ENCODE data around the gene RCE1.
"Not testable (repeated sequence)": the region's sequence is repeated elsewhere in the genome, so short reads cannot be mapped to it uniquely, and the experiment has no call there.

The RCE1 gene

DNA sequence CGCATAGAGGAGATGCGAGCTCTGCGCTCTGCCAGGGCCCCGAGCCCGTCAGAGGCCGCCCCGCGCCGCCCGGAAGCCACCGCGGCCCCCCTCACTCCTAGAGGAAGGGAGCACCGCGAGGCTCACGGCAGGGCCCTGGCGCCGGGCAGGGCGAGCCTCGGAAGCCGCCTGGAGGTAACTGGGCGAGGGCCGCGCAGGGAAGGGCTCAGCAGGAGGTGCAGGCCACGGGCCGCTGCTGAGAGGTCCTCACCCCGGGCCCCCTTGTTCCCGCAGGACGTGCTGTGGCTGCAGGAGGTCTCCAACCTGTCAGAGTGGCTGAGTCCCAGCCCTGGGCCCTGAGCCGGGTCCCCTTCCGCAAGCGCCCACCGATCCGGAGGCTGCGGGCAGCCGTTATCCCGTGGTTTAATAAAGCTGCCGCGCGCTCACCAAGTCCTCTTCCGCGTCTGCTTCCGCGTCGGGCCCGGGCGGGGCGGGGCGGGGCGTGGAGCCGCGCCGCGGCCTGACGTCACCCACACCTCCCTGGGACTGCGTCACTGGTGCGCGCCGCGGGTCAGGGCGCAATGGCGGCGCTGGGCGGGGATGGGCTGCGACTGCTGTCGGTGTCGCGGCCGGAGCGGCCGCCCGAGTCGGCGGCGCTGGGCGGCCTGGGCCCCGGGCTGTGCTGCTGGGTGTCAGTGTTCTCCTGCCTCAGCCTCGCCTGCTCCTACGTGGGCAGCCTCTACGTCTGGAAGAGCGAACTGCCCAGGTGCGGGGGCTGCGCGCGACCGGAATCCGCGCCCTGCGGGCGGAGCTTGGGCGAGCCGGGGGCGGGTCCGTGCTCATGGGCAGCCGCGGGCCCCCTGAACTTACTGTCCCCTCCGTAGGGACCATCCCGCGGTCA lies at the start of gene RCE1:
TSS of gene RCE1 (plus strand) at position 546 of the 880 bp plus-strand sequence. CDS start at position 561, 15 bp downstream.
- H3K27ac ChIP-seq: peak within 1 kb of the TSS; percentile 81
- peak; percentile 46 for DNase-seq (ENCODE audit: low read depth, low spot score)

- H3K27ac ChIP-seq; DNase-seq (ENCODE audit: low read depth, low spot score): not testable (repeated sequence)
These were observed 43.4 kb upstream of the RCE1 start for GRCh38 chr11:66799815-66800214.

- DNase-seq (ENCODE audit: low read depth, low spot score): no peak
- H3K27ac ChIP-seq: no peak overlapping the region
These were observed 42.4 kb upstream of the RCE1 start for GRCh38 chr11:66800720-66801428.

DNA sequence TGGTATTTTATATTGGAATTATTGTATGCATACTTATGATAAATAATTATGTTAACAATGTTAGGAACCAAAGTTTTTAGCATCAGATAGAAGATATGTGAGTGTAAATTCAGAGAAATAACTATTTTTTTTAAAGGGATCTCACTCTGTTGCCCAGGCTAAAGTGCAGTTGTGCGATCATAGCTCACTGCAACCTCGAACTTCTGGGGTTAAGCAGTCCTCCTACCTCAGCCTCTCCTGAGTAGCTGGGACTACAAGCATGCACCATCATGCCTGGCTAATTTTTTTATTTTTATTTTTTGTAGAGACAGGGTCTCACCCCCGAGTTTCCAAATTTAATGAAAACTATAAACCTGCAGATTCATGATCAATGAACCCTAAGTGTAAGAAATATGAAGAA lies 33.6 kb upstream of the RCE1 start:
- no peak for DNase-seq (ENCODE audit: low read depth, low spot score)
- H3K27ac ChIP-seq: no peak overlapping the region

- DNase-seq (ENCODE audit: low read depth, low spot score): no peak
- no peak overlapping the region for H3K27ac ChIP-seq
These were observed 32.6 kb upstream of the RCE1 start for GRCh38 chr11:66810576-66811185.

DNA sequence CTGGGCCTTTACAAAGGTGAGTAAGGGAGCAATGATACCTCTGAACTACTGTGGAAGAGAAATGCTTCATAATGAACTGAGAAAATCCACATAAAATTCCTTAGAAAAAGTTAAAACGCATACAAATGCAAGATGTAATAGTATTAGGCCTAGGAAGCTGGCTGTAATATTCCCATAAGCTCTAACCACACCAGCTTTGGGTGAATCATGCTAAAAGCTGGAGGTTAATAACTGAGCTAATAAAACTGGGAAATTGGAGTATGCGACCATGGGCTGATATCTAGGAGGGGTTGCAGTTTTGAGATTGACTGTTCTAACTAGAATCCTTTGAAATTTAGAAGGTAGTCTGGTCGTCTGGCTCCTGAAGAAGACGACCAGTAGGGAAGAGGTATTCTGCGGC lies 28.6 kb upstream of the RCE1 start:
- DNase-seq (ENCODE audit: low read depth, low spot score): no peak
- H3K27ac ChIP-seq: peak overlapping the region; percentile 55

- no peak for DNase-seq (ENCODE audit: low read depth, low spot score)
- H3K27ac ChIP-seq: peak overlapping the region; percentile 55
These were observed 27.6 kb upstream of the RCE1 start for GRCh38 chr11:66815646-66816045.

- no peak for DNase-seq (ENCODE audit: low read depth, low spot score)
- no peak overlapping the region for H3K27ac ChIP-seq
These were observed 24.8 kb upstream of the RCE1 start for GRCh38 chr11:66818231-66818955.

DNA sequence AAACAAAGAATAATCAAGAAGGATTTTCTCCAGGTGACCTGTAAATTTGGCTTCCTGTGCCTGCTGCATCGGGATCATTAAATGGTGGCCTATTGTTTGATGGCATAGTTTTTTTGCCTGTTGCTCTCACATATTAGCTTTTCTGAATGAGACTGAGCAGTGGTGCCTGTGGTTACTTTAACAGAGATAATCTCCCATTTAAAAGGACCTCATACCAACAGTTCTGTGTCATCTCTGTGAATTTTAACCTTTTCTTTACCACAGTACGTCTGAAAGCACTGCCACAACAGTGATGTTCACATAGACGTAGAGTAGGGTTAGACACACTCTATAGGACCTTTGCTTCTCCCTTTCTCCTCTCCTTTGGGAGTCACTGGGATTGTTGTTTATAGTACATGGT lies 22.9 kb upstream of the RCE1 start:
- no peak for DNase-seq (ENCODE audit: low read depth, low spot score)
- no peak overlapping the region for H3K27ac ChIP-seq

GRCh38 chr11:66820901-66821300 lies 22.3 kb upstream of the RCE1 start:
- no peak for DNase-seq (ENCODE audit: low read depth, low spot score)
- H3K27ac ChIP-seq: no peak overlapping the region

GRCh38 chr11:66823700-66824099 lies 19.5 kb upstream of the RCE1 start:
- DNase-seq (ENCODE audit: low read depth, low spot score): no peak
- no peak overlapping the region for H3K27ac ChIP-seq

GRCh38 chr11:66824573-66824972 lies 18.7 kb upstream of the RCE1 start:
- not testable (repeated sequence) for DNase-seq (ENCODE audit: low read depth, low spot score)

DNA sequence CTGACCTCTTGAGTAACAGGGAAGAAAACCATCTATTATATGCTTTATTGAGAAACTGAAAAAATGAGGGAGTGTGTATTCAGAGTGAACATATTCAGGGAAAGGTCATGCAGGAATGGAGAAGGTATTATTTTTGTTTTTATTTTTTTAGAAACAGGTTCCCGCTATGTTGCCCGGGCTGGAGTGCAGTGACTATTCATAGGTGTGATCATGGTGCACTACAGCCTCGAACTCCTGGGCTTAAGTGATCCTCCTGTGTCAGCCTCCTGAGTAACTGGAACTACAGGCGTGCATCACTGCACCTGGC lies 8.7 kb upstream of the RCE1 start:
- no peak for DNase-seq (ENCODE audit: low read depth, low spot score)
- H3K27ac ChIP-seq: no peak overlapping the region

More at GRCh38 chr11:66824573-66824972, 18.7 kb upstream of the RCE1 start:
- not testable (repeated sequence) for H3K27ac ChIP-seq

DNA sequence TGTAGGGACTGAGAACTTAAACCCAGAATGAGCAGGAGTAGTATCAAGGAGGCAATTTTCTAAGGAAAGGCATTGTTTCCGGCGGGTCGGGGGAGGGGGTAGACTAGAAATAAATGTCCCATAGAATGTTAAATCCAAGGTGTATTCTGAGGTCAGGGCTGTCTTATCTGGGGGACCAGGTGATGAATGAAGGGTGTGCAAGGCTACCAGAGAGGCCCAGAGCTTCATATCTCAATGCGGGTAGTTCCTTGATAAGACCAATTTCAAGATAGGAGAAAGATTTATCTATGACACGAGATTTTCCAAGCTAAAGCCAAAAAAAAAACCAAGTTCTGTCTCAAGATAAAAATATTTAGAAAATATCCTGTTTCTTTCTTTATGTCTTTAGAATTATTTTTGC lies 8.3 kb upstream of the RCE1 start:
- no peak for DNase-seq (ENCODE audit: low read depth, low spot score)
- H3K27ac ChIP-seq: no peak overlapping the region

DNA sequence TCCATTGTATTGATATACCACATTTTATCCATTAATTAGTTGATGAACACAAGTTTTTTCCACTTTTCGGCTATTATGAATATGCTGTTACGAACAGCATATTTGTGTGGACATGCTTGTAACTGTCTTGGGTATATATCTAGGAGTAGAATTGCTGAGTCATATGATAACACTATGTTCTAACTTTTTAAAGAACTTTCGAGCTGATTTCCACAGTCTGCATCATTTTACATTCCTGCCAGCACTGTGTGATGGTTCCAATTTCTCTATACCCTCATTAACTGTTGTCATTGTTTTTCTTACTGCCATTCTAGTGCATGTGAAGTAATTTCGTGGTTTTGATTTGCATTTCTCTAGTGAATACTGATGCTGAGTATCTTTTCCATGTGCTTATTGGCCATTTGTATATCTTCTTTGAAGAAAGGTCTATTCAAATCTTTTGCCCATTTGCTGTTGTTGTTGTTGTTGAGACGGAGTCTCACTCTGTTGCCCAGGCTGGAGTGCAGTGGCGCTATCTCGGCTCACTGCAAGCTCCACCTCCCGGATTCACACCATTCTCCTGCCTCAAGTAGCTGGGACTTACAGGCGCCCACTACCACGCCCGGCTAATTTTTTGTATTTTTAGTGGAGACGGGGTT lies 7.4 kb upstream of the RCE1 start:
- DNase-seq (ENCODE audit: low read depth, low spot score): no peak

GRCh38 chr11:66840317-66841091 lies 2.7 kb upstream of the RCE1 start:
- DNase-seq (ENCODE audit: low read depth, low spot score): no peak
- H3K27ac ChIP-seq: no peak overlapping the region

More for the DNA sequence above, 7.4 kb upstream of the RCE1 start:
- H3K27ac ChIP-seq: no peak overlapping the region

- H3K27ac ChIP-seq: peak overlapping the region; percentile 81
- DNase-seq (ENCODE audit: low read depth, low spot score): no peak
These were observed 1.4 kb upstream of the RCE1 start for GRCh38 chr11:66841861-66842260.

DNA sequence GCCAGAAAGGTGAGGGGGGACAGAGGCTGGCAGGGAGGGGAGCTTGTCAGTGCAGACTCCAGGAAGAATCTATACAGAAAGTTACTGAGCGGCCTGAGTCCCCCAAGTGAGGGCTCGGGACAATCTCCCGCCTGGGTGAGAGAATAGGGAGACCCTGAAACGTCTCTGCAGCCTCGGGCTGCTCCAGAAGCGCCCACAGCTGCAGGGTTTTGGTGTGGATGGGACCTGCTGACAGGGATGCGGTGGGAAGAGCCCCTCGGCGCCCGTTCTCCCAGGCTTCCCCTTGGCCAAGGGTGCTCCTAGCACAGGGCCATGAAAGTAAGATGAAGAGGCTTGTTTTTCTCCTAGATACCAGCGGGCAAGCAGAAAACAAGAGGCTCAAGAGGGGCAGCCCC lies 743 bp upstream of the RCE1 start:
- DNase-seq (ENCODE audit: low read depth, low spot score): no peak
- H3K27ac ChIP-seq: peak overlapping the region; percentile 81

- DNase-seq (ENCODE audit: low read depth, low spot score): no peak
- peak overlapping the region; percentile 81 for H3K27ac ChIP-seq
These were observed 695 bp downstream of the RCE1 start for GRCh38 chr11:66843776-66844495.

Measured in epithelial cell of prostate (primary cell).